GM12875 (cell line): ENCODE results near the gene KRT222.

ENCODE experiments used
- H3K4me3 ChIP-seq: one replicate; pipeline ENCODE4 v1.5.1; 2011; ENCODE audit warnings: low read depth, low read length, control low read depth
- CTCF ChIP-seq: IDR thresholded peaks from 2 replicates; pipeline ENCODE4 v1.5.1; 2011; ENCODE audit warnings: low read depth, mild to moderate bottlenecking, control low read depth, inconsistent platforms, low read length, moderate library complexity, borderline replicate concordance; ENCODE audit not compliant: insufficient read depth

KRT222 gene

GRCh38 chr17:40664582-40665333 lies at the start of gene KRT222:
Gene KRT222 (minus strand): TSS chr17:40665177. CDS start chr17:40665099, 78 bp downstream.
- TF ChIP-seq CTCF = no peak
- no peak within 1 kb of the TSS for H3K4me3 ChIP-seq

GRCh38 chr17:40714473-40714872 lies 49.5 kb upstream of the KRT222 start:
- H3K4me3 ChIP-seq = no peak overlapping the region
- TF ChIP-seq CTCF = no peak

GRCh38 chr17:40707745-40708144 lies 42.8 kb upstream of the KRT222 start:
- no peak overlapping the region for H3K4me3 ChIP-seq
- no peak for TF ChIP-seq CTCF

GRCh38 chr17:40705584-40705983 lies 40.6 kb upstream of the KRT222 start:
- no peak overlapping the region for H3K4me3 ChIP-seq
- TF ChIP-seq CTCF = no peak

- no peak within 1 kb of the TSS for H3K4me3 ChIP-seq
- TF ChIP-seq CTCF = no peak
These were observed 38.7 kb upstream of the KRT222 start, which contains the start of gene KRT24 for GRCh38 chr17:40703652-40704051. Gene KRT24 (minus strand): TSS chr17:40703752. CDS start chr17:40703693, 59 bp downstream.

- H3K4me3 ChIP-seq = no peak overlapping the region
- TF ChIP-seq CTCF = no peak
These were observed 37.3 kb upstream of the KRT222 start for GRCh38 chr17:40702271-40702670.

GRCh38 chr17:40699853-40700252 lies 34.9 kb upstream of the KRT222 start:
- no peak overlapping the region for H3K4me3 ChIP-seq
- no peak for TF ChIP-seq CTCF
